AML-193 (cell line): Measurements from ENCODE around the gene QARS1.

ENCODE experiments used
- DNase-seq, 2 experiments: peaks; one replicate each; lab custom pipeline; 2025; lab: John Stamatoyannopoulos, UW

Gene QARS1

GRCh38 chr3:49104427-49105291 lies at the start of gene QARS1:
TSS of gene QARS1 (minus strand) at chr3:49104757. CDS start at chr3:49104733, 24 bp downstream.
- DNase-seq = peak; percentile 94 to 95

GRCh38 chr3:49153349-49153912 lies 48.9 kb upstream of the QARS1 start:
- DNase-seq = no peak

GRCh38 chr3:49151610-49152009 lies 47.1 kb upstream of the QARS1 start:
- DNase-seq = no peak

GRCh38 chr3:49148159-49148558 lies 43.6 kb upstream of the QARS1 start:
- DNase-seq = no peak

GRCh38 chr3:49140080-49140479 lies 35.5 kb upstream of the QARS1 start:
- no peak for DNase-seq

GRCh38 chr3:49135499-49135898 lies 30.9 kb upstream of the QARS1 start:
- DNase-seq = no peak

- no peak for DNase-seq
Measured at GRCh38 chr3:49134471-49135265, 30.1 kb upstream of the QARS1 start.

GRCh38 chr3:49133226-49133951 lies 28.8 kb upstream of the QARS1 start:
- no peak for DNase-seq

GRCh38 chr3:49132437-49133225 lies 28.1 kb upstream of the QARS1 start, which contains the start of gene LAMB2:
TSS of gene LAMB2 (minus strand) at chr3:49133050. CDS start at chr3:49132867, 183 bp downstream.
- DNase-seq = no peak

- DNase-seq = no peak
Measured at GRCh38 chr3:49132073-49132436, 27.5 kb upstream of the QARS1 start.

- DNase-seq = no peak
Measured at GRCh38 chr3:49131576-49131975, 27.0 kb upstream of the QARS1 start.

- DNase-seq = no peak
Measured at GRCh38 chr3:49131040-49131439, 26.5 kb upstream of the QARS1 start.

GRCh38 chr3:49124991-49125670 lies 20.6 kb upstream of the QARS1 start:
- DNase-seq = no peak

- DNase-seq = no peak
Measured at GRCh38 chr3:49124203-49124602, 19.6 kb upstream of the QARS1 start.

- no peak for DNase-seq
Measured at GRCh38 chr3:49123687-49124086, 19.1 kb upstream of the QARS1 start.

- no peak for DNase-seq
Measured at GRCh38 chr3:49122886-49123545, 18.5 kb upstream of the QARS1 start.

GRCh38 chr3:49122451-49122850 lies 17.9 kb upstream of the QARS1 start:
- no peak for DNase-seq

- no peak for DNase-seq
Measured at GRCh38 chr3:49122022-49122421, 17.5 kb upstream of the QARS1 start.

- DNase-seq = no peak
Measured at GRCh38 chr3:49121132-49121736, 16.7 kb upstream of the QARS1 start.
